Adrenal gland (tissue), 12 donors: ENCODE results near the gene VTN. TPM values are rescaled to one million over a fixed set of nuclear protein-coding genes. Genes with fewer than 3 reads are reported as not detected.

Source experiments
- DNase-seq, 7 donors: peaks; one replicate each; pipeline ENCODE4 v3.0.0-alpha.2; 2019 to 2020
- H3K27ac ChIP-seq, 5 donors: fragments of 200-600 bp; sonication (generic) in 4 of 5; 1 replicate in 3 of 5; 2 replicates in 2 of 5; pipeline versions ENCODE4 v1.5.1 to v1.8.0; 2016 to 2020; ENCODE audit warnings: mild to moderate bottlenecking in 1 of 5
- H3K27me3 ChIP-seq: fragments of 200-600 bp; 2 replicates; pipeline ENCODE4 v1.8.0; 2021
- H3K36me3 ChIP-seq, 2 donors: fragments of 200-600 bp; replicated peaks in 1 of 2; 1 replicate in 1 of 2; 2 replicates in 1 of 2; pipeline versions ENCODE4 v1.5.1 to v1.8.0; 2018 to 2022
- H3K4me1 ChIP-seq, 2 donors: fragments of 200-600 bp; replicated peaks in 1 of 2; 1 replicate in 1 of 2; 2 replicates in 1 of 2; pipeline versions ENCODE4 v1.5.1 to v1.8.0; 2018 to 2021
- H3K4me3 ChIP-seq, 4 donors: fragments of 200-600 bp; sonication (generic) in 3 of 4; one replicate each; pipeline ENCODE4 v1.5.1; 2016 to 2018
- H3K9me3 ChIP-seq, 3 donors: fragments of 200-600 bp; sonication (generic) in 1 of 3; replicated peaks in 1 of 3; 1 replicate in 2 of 3; 2 replicates in 1 of 3; pipeline versions ENCODE4 v1.5.1 to v1.8.0; 2016 to 2021
- CTCF ChIP-seq, 6 experiments: fragments of 450-650 bp in 4 of 6; fragments of 200-600 bp in 2 of 6; sonication (generic) in 1 of 6; IDR thresholded peaks; 1 replicate in 5 of 6; 2 replicates in 1 of 6; pipeline versions ENCODE4 v1.5.1 to v1.8.0; 2016 to 2021; ENCODE audit warnings: antibody characterized with exemption in 6 of 6, mild to moderate bottlenecking in 2 of 6, moderate library complexity in 1 of 6
- POLR2A ChIP-seq, 2 donors: fragments of 450-650 bp; IDR thresholded peaks; one replicate each; pipeline ENCODE4 v1.6.1; 2017; ENCODE audit warnings: antibody characterized with exemption in 2 of 2, mild to moderate bottlenecking in 2 of 2, moderate library complexity in 1 of 2
- WGBS, 4 donors: extraction: QIAGEN DNeasy Blood & Tissue Kit in 2 of 4; methylation state at CpG; one replicate each; pipeline versions ENCODE4 v1.1.5 to v1.1.7; 2013 to 2017; 5-methylcytosine and 5-hydroxymethylcytosine counted together
- intact Hi-C, 2 donors: fragments of 100-400 bp; cut with DNase I; formaldehyde crosslinking; loops; one replicate each; pipeline versions ENCODE4 v1.14.1 to v1.15.0; 2022 to 2023
- polyA plus RNA-seq, 3 donors: library from polyadenylated mRNA; stranded (reverse); fragments of 200-250 nt in 2 of 3; fragments of 350-450 nt in 1 of 3; fragmentation: Illumina TruSeq in 1 of 3; extraction: RNeasy Lipid Tissue Mini Kit (QIAGEN cat#74804) in 1 of 3; gene quantifications; one replicate each; pipeline ENCODE4 v1.2.3, GENCODE V29; 2013 to 2014
- total RNA-seq, 9 donors: library from RNA; depleted of rRNA in 4 of 9; stranded (reverse); fragments of >200 nt in 4 of 9; fragments of 120-200 nt in 1 of 9; fragmentation: NEBNext Ultra II Directional in 1 of 9; extraction: Animal tissue kit (Norgen Biotek cat#: 25700) in 1 of 9; gene quantifications; one replicate each; pipeline versions ENCODE4 v1.1.0 to v1.2.4, GENCODE V29; 2013 to 2023
- donor health status: healthy with polysubstance abuse.
- donor health status: Bipolar disorder and iron deficiency.
- donor health status: DM: yes; HTN: yes; CAD: no.
- donor health status: DM: no; HTN: no; CAD: no.
- donor health status: DM: no; HTN: no; CAD: no.
- donor health status: DM: yes; HTN: yes; CAD: no.

The VTN gene
- total and polyA plus RNA-seq, 12 donors: 5.5 to 470 (median 180) TPM

- Histone ChIP-seq H3K9me3 (no peaks in the 10 kb centered on the region), H3K27me3 (no peaks in the 10 kb centered on the region), H3K27ac (no peak overlapping the region), H3K36me3 (peaks cover 0 to 13% of the 10 kb centered on the region in 2 donors), H3K4me3 (no peak overlapping the region), H3K4me1 (peaks cover 31 to 33% of the 10 kb centered on the region in 2 donors)
- TF ChIP-seq POLR2A (IDR thresholded peaks at IDR 0.05): no peak
- no peak for TF ChIP-seq CTCF (IDR thresholded peaks at IDR 0.05)
- intact Hi-C loops: no loop called here
- 80 to 93% (median 87%) methylated on average over 5 of the region's 5 CpGs for WGBS, 4 donors
- DNase-seq: no peak
These were observed 1.7 kb downstream of the VTN start for GRCh38 chr17:28368306-28368831.

GRCh38 chr17:28367641-28368305 lies 2.3 kb downstream of the VTN start:
- H3K36me3 ChIP-seq: peaks cover 0 to 19% of the 10 kb centered on the region in 2 donors
- no peak for DNase-seq
- no peaks in the 10 kb centered on the region for H3K27me3 ChIP-seq
- intact Hi-C loops: no loop called here
- H3K4me3 ChIP-seq: no peak overlapping the region
- H3K4me1 ChIP-seq: peaks cover 25 to 30% of the 10 kb centered on the region in 2 donors
- H3K27ac ChIP-seq: no peak overlapping the region
- WGBS, 4 donors: 88 to 100% (median 90%) methylated on average over 2 to 21 of the region's 21 CpGs
- TF ChIP-seq CTCF (IDR thresholded peaks at IDR 0.05) (no peak), POLR2A (IDR thresholded peaks at IDR 0.05) (no peak)
- H3K9me3 ChIP-seq: no peaks in the 10 kb centered on the region

GRCh38 chr17:28366605-28367004 lies 3.5 kb downstream of the VTN start:
- Histone ChIP-seq H3K27me3 (no peaks in the 10 kb centered on the region), H3K27ac (no peak overlapping the region), H3K36me3 (peaks cover 0 to 30% of the 10 kb centered on the region in 2 donors), H3K4me3 (no peak overlapping the region), H3K9me3 (no peaks in the 10 kb centered on the region), H3K4me1 (peaks cover 18 to 19% of the 10 kb centered on the region in 2 donors)
- whole genome bisulfite sequencing, 4 donors: 85 to 94% (median 89%) methylated on average over 1 of the region's 1 CpG; no CpG with 5 or more reads in 1 of the 4 donors
- intact Hi-C loops: no loop called here
- TF ChIP-seq CTCF (IDR thresholded peaks at IDR 0.05) (no peak), POLR2A (IDR thresholded peaks at IDR 0.05) (no peak)
- DNase-seq: no peak

GRCh38 chr17:28365487-28365886 lies 4.6 kb downstream of the VTN start:
- DNase-seq: no peak
- 81 to 92% (median 86%) methylated on average over 3 of the region's 3 CpGs for WGBS, 4 donors
- Histone ChIP-seq H3K9me3 (no peaks in the 10 kb centered on the region), H3K36me3 (peaks cover 0 to 41% of the 10 kb centered on the region in 2 donors), H3K4me3 (no peak overlapping the region), H3K27ac (no peak overlapping the region), H3K4me1 (peaks cover 9 to 12% of the 10 kb centered on the region in 2 donors), H3K27me3 (no peaks in the 10 kb centered on the region)
- TF ChIP-seq POLR2A (IDR thresholded peaks at IDR 0.05): no peak
- no peak for TF ChIP-seq CTCF (IDR thresholded peaks at IDR 0.05)
- intact Hi-C loops: no loop called here
